Right lobe of liver (tissue), 4 donors: ENCODE data around the gene MARCHF10.

Experiments used
- POLR2A ChIP-seq: fragments of 450-650 bp; IDR thresholded peaks from one replicate; pipeline ENCODE4 v1.6.1; 2017; ENCODE audit warnings: antibody characterized with exemption, mild to moderate bottlenecking
- TF ChIP-seq, protein P1 (sequence below), 4 donors: fragments of 200-600 bp in 3 of 4; fragments of 450-650 bp in 1 of 4; IDR thresholded peaks; one replicate each; pipeline versions ENCODE4 v1.5.1 to v1.8.0; 2016 to 2022; ENCODE audit warnings: antibody characterized with exemption in 4 of 4, mild to moderate bottlenecking in 2 of 4
- donor health status: DM: no; HTN: no; CAD: no.
- donor health status: DM: no; HTN: no; CAD: no.
- donor health status: DM: no; HTN: yes; CAD: no.

DNA sequence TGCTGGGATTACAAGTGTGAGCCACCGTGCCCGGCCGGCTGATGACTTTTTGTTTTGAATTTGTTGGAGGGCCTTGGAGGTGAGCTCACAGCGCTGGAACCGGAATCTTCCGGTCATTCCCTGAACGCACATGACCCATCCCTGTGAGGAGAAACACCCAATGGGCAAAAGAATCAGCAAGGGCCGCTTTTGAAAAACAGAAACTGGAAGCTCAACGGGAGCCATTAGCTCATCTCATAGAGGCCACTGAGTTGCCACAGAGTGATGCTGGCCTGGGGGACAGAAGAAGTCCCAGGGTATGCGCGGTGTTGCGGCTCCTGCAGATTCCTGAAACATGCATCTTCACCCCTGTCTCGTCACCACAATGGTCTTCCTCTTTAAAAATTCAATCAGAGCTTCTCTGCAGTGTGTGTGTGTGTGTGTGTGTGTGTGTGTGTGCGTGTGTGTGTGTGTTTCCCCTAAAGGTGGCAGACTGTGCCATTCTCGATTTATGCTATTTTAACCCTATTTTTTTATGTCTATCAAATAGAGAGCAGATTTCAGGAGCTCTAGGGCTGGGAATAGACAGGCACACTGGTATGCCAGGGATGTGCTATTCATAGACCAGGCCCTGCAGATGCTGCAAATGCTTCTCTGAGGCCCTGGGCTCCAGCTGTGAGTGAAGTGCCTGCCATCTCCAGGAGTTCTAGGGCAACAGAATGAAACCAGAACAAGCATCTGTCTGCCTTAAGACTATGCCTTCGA lies 68.3 kb downstream of the MARCHF10 start:
- TF ChIP-seq POLR2A: no peak
- TF ChIP-seq, protein P1, sequence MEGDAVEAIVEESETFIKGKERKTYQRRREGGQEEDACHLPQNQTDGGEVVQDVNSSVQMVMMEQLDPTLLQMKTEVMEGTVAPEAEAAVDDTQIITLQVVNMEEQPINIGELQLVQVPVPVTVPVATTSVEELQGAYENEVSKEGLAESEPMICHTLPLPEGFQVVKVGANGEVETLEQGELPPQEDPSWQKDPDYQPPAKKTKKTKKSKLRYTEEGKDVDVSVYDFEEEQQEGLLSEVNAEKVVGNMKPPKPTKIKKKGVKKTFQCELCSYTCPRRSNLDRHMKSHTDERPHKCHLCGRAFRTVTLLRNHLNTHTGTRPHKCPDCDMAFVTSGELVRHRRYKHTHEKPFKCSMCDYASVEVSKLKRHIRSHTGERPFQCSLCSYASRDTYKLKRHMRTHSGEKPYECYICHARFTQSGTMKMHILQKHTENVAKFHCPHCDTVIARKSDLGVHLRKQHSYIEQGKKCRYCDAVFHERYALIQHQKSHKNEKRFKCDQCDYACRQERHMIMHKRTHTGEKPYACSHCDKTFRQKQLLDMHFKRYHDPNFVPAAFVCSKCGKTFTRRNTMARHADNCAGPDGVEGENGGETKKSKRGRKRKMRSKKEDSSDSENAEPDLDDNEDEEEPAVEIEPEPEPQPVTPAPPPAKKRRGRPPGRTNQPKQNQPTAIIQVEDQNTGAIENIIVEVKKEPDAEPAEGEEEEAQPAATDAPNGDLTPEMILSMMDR (IDR thresholded peaks at IDR 0.05): no peak
